GM12892 (cell line): ENCODE data around the gene SLC18A3.

Experiments used
- DNase-seq: peaks from one replicate; pipeline ENCODE4 v3.0.0; 2011; ENCODE audit not compliant: insufficient read length
- FAIRE-seq: peaks from 2 replicates; lab custom pipeline; 2011; peaks lifted over from hg19 to GRCh38; lab: Jason Lieb, UNC
- POLR2A ChIP-seq: IDR thresholded peaks from 2 replicates; pipeline ENCODE4 v1.6.1; 2011; ENCODE audit warnings: low read depth, low read length, control low read depth
- POLR2AphosphoS5 ChIP-seq: IDR thresholded peaks from 2 replicates; pipeline ENCODE4 v1.6.1; 2011; ENCODE audit warnings: low read depth, low read length, control low read depth
- TAF1 ChIP-seq: IDR thresholded peaks from 2 replicates; pipeline ENCODE4 v1.6.1; 2011; ENCODE audit warnings: low read depth, mild to moderate bottlenecking, control low read depth, low read length, borderline replicate concordance

SLC18A3 gene

GRCh38 chr10:49634069-49634660 is 24.1 kb downstream of the SLC18A3 start:
- FAIRE-seq (no peak), DNase-seq (no peak)
- TF ChIP-seq TAF1 (no peak), POLR2AphosphoS5 (no peak), POLR2A (no peak)

- FAIRE-seq (no peak), DNase-seq (no peak)
- TF ChIP-seq TAF1 (no peak), POLR2AphosphoS5 (no peak), POLR2A (no peak)
Measured at GRCh38 chr10:49642311-49642710, 32.2 kb downstream of the SLC18A3 start.

GRCh38 chr10:49643241-49644034 is 33.3 kb downstream of the SLC18A3 start:
- no peak for FAIRE-seq

GRCh38 chr10:49644035-49644646 is 34.0 kb downstream of the SLC18A3 start:
- no peak for DNase-seq
- TF ChIP-seq POLR2AphosphoS5 (no peak), POLR2A (no peak)
- no peak for FAIRE-seq

More at GRCh38 chr10:49643241-49644034, 33.3 kb downstream of the SLC18A3 start:
- TF ChIP-seq POLR2A (no peak), TAF1 (no peak), POLR2AphosphoS5 (no peak)
- no peak for DNase-seq

- FAIRE-seq (no peak), DNase-seq (no peak)
- TF ChIP-seq TAF1, result no peak
Measured at GRCh38 chr10:49645417-49645816, 35.3 kb downstream of the SLC18A3 start.

DNA sequence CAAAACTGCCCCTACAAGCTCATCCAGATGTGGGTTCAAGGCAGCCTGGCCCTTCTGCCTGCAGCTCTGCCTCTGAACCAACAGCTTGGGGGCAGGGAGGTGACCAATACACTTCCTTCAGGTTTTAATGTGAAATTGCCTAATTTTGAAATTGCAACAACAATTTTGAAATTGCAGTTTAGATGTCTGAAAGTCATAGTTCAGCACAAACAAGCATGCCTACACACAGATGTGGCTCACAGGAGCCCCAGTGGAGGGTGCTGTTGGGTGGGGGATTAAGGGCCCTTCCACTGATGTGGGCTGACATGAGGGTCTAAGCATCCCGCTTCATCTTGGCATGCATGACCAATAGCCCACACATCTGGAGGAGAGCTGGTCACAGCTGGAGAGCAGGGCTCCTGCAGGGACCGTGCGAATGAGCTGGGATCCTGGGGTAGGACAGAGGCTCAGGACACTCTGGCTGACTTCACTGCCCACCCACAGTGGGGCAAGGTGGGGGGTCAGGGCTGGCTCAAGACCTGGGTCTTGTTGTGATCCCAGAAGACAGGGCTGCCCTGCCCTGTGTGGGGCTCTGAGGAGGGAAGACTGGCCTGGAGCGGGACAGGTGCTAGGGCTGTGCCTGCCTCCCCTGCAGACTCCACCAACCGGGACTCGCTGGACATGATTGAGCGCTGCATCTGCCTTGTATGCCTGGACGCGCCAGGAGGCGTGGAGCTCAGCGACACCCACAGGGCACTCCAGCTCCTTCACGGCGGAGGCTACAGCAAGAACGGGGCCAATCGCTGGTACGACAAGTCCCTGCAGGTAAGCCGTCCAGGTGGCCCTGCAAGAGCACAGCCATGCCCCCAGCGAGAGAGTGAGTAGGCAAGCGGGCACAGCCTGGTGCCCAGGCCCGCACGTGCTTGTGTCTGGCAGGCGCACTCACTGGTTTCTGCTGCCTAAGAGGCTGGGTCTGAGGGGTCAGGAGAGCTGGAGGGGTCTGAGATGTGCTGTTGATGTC is 36.1 kb downstream of the SLC18A3 start:
- TF ChIP-seq POLR2A (no peak), POLR2AphosphoS5 (no peak), TAF1 (no peak)
- no peak for FAIRE-seq
- DNase-seq, result no peak

DNA sequence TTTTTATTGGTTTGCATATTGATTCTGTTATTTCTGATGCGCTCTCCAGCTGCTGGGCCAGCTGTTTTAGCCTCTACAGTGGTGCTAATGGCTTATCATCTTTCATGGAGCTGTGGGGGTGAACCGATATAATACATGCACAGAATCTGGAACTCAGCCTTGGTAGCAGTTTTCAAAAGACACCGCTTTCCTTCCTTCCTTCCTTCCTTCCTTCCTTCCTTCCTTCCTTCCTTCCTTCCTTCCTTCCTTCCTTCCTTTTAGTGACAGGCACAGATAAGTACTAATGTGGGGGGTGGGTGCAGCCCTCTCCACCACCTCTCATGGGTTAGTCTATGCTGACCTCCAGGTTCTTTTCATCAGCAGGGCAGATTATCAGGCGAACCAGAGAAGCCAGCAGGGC is 37.4 kb downstream of the SLC18A3 start:
- DNase-seq (no peak), FAIRE-seq (no peak)
- TF ChIP-seq POLR2A, result no peak
- no peak for TF ChIP-seq TAF1
- no peak for TF ChIP-seq POLR2AphosphoS5

- DNase-seq (no peak), FAIRE-seq (no peak)
- TF ChIP-seq POLR2AphosphoS5 (no peak), POLR2A (no peak), TAF1 (no peak)
Measured at GRCh38 chr10:49647985-49648795, 38.1 kb downstream of the SLC18A3 start.

- TF ChIP-seq POLR2A (no peak), POLR2AphosphoS5 (no peak), TAF1 (no peak)
Measured at GRCh38 chr10:49649294-49649693, 39.2 kb downstream of the SLC18A3 start.

More at GRCh38 chr10:49649294-49649693, 39.2 kb downstream of the SLC18A3 start:
- FAIRE-seq (no peak), DNase-seq (no peak)
